Transverse colon (tissue), 3 donors: Measurements from ENCODE around the gene ZFAND3.

ENCODE experiments used
- POLR2A ChIP-seq: fragments of 450-650 bp; IDR thresholded peaks from one replicate; pipeline ENCODE4 v1.6.1; 2016; ENCODE audit warnings: antibody characterized with exemption, mild to moderate bottlenecking, moderate library complexity
- TF ChIP-seq, protein P1 (sequence below), 5 experiments: fragments of 200-600 bp in 3 of 5; fragments of 450-650 bp in 2 of 5; sonication (generic) in 3 of 5; IDR thresholded peaks; 1 replicate in 2 of 5; 2 replicates in 3 of 5; pipeline ENCODE4 v1.5.1; 2016 to 2017; ENCODE audit warnings: antibody characterized with exemption in 5 of 5, inconsistent platforms in 3 of 5, mild to moderate bottlenecking in 2 of 5, moderate library complexity in 1 of 5

GRCh38 chr6:38156818-38157565 is 337.5 kb downstream of the ZFAND3 start:
- TF ChIP-seq, protein P1, sequence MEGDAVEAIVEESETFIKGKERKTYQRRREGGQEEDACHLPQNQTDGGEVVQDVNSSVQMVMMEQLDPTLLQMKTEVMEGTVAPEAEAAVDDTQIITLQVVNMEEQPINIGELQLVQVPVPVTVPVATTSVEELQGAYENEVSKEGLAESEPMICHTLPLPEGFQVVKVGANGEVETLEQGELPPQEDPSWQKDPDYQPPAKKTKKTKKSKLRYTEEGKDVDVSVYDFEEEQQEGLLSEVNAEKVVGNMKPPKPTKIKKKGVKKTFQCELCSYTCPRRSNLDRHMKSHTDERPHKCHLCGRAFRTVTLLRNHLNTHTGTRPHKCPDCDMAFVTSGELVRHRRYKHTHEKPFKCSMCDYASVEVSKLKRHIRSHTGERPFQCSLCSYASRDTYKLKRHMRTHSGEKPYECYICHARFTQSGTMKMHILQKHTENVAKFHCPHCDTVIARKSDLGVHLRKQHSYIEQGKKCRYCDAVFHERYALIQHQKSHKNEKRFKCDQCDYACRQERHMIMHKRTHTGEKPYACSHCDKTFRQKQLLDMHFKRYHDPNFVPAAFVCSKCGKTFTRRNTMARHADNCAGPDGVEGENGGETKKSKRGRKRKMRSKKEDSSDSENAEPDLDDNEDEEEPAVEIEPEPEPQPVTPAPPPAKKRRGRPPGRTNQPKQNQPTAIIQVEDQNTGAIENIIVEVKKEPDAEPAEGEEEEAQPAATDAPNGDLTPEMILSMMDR (IDR thresholded peaks at IDR 0.05) = no peak
- no peak for TF ChIP-seq POLR2A
